Urinary bladder (tissue), 4 donors: ENCODE data around the gene ADARB2. TPM values are rescaled to one million over a fixed set of nuclear protein-coding genes. Genes with fewer than 3 reads are reported as not detected.

Experiments
- DNase-seq: peaks from one replicate; pipeline ENCODE4 v3.0.0-alpha.2; 2015; ENCODE audit errors: extremely low spot score
- H3K27ac ChIP-seq: one replicate; pipeline ENCODE4 v1.5.1; 2013; ENCODE audit warnings: low read depth, mild to moderate bottlenecking, moderate library complexity
- H3K36me3 ChIP-seq: one replicate; pipeline ENCODE4 v1.6.1; 2013; ENCODE audit warnings: mild to moderate bottlenecking, moderate library complexity; ENCODE audit not compliant: insufficient read depth
- H3K4me1 ChIP-seq: one replicate; pipeline ENCODE4 v1.6.1; 2013; ENCODE audit warnings: mild to moderate bottlenecking, moderate library complexity; ENCODE audit not compliant: insufficient read depth
- H3K4me3 ChIP-seq: one replicate; pipeline ENCODE4 v1.5.1; 2013; ENCODE audit warnings: low read depth, low read length
- WGBS: extraction: QIAGEN DNeasy Blood & Tissue Kit; methylation state at CpG from one replicate; pipeline ENCODE4 v1.1.7; 2013; 5-methylcytosine and 5-hydroxymethylcytosine counted together
- polyA plus RNA-seq: library from polyadenylated mRNA; stranded (reverse); fragments of 200-250 nt; gene quantifications from one replicate; pipeline ENCODE4 v1.2.3, GENCODE V29; 2013
- total RNA-seq: library from RNA; depleted of rRNA; stranded (reverse); fragments of >200 nt; gene quantifications from one replicate; pipeline ENCODE4 v1.2.3, GENCODE V29; 2014
- donor health status: healthy with polysubstance abuse.
- donor health status: healthy.

The ADARB2 gene
- total and polyA plus RNA-seq, 2 donors, result 0.26 to 1.0 TPM

GRCh38 chr10:1671366-1672000 is 65.8 kb downstream of the ADARB2 start:
- H3K27ac ChIP-seq, result no peak overlapping the region
- no peaks in the 10 kb centered on the region for H3K36me3 ChIP-seq
- H3K4me1 ChIP-seq, result no peaks in the 10 kb centered on the region
- WGBS, result 89% methylated on average over 20 of the region's 20 CpGs
- no peak for DNase-seq
- no peak overlapping the region for H3K4me3 ChIP-seq

- DNase-seq, result no peak
- Histone ChIP-seq H3K4me1 (no peaks in the 10 kb centered on the region), H3K27ac (no peak overlapping the region), H3K4me3 (no peak overlapping the region), H3K36me3 (no peaks in the 10 kb centered on the region)
- WGBS, result 76% methylated on average over 32 of the region's 32 CpGs
Measured at GRCh38 chr10:1670541-1671365, 66.6 kb downstream of the ADARB2 start.

DNA sequence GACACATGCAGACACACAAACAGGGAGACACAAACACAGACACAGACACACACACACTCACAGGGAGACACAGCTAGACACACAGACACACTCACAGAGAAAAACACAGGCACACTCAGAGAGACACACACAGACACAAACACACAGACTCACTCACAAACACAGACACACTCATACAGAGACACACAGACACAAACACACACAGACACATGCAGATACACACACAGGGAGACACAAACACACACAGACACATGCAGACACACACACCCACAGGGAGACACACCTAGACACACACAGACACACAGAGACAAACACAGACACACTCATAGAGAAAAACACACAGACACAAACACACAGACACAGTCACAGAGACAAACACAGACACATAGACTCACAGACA is 67.9 kb downstream of the ADARB2 start:
- H3K4me3 ChIP-seq, result no peak overlapping the region
- DNase-seq, result no peak
- H3K4me1 ChIP-seq, result no peaks in the 10 kb centered on the region
- no peaks in the 10 kb centered on the region for H3K36me3 ChIP-seq
- H3K27ac ChIP-seq, result no peak overlapping the region

DNA sequence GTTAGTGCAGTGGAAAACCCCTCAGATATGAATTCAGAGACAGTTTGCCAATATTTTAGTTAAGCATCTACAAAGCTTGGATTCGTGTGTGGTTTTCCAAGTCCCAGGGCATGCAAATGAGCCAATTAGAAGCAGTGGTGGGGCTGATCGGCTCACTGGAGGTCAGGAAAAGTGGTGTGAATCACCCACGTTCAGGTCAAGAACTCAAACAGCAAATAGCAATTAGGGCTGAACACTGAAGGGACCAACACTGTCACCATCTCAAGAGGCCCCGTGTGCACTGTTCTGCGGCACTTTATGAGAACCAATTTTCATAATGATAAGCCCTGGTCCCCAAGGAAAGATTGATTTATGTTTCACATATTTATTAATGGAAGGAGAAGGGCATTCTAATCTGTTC is 68.9 kb downstream of the ADARB2 start:
- H3K4me1 ChIP-seq, result no peaks in the 10 kb centered on the region
- 70% methylated on average over 5 of the region's 5 CpGs for WGBS
- DNase-seq, result no peak
- H3K4me3 ChIP-seq, result no peak overlapping the region
- H3K27ac ChIP-seq, result no peak overlapping the region
- no peaks in the 10 kb centered on the region for H3K36me3 ChIP-seq

GRCh38 chr10:1667392-1667791 is 69.9 kb downstream of the ADARB2 start:
- H3K4me3 ChIP-seq, result no peak overlapping the region
- H3K4me1 ChIP-seq, result no peaks in the 10 kb centered on the region
- no peak overlapping the region for H3K27ac ChIP-seq
- H3K36me3 ChIP-seq, result no peaks in the 10 kb centered on the region
- DNase-seq, result no peak

DNA sequence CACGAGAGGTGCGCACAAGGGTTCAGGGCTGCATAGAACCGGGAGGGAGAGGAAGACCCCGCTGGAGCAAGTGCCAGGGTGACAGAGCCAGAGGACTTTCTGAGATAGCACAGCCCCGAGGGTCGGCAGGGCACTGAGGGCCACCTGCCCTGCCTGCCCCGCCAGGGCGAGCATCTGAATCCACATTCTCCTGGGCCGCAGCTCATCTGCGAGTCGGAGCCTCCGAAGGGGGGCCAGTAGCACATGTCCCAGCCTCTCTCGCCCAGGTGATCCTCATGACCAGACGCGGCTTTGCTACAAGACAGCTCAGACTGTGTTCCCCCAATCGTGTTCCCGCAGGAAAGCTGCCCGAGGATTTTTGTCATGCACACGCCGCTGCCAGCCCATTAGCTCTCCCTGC is 71.2 kb downstream of the ADARB2 start:
- DNase-seq, result no peak
- Histone ChIP-seq H3K4me1 (no peaks in the 10 kb centered on the region), H3K36me3 (no peaks in the 10 kb centered on the region), H3K4me3 (no peak overlapping the region), H3K27ac (no peak overlapping the region)
- WGBS, result 91% methylated on average over 20 of the region's 20 CpGs

GRCh38 chr10:1665681-1666080 is 71.6 kb downstream of the ADARB2 start:
- Histone ChIP-seq H3K4me3 (no peak overlapping the region), H3K36me3 (no peaks in the 10 kb centered on the region), H3K27ac (no peak overlapping the region), H3K4me1 (no peaks in the 10 kb centered on the region)
- DNase-seq, result no peak
- 91% methylated on average over 10 of the region's 10 CpGs for WGBS

- Histone ChIP-seq H3K4me1 (no peaks in the 10 kb centered on the region), H3K4me3 (no peak overlapping the region), H3K36me3 (no peaks in the 10 kb centered on the region), H3K27ac (no peak overlapping the region)
- 90% methylated on average over 20 of the region's 20 CpGs for WGBS
- DNase-seq, result no peak
Measured at GRCh38 chr10:1665021-1665661, 72.2 kb downstream of the ADARB2 start.

DNA sequence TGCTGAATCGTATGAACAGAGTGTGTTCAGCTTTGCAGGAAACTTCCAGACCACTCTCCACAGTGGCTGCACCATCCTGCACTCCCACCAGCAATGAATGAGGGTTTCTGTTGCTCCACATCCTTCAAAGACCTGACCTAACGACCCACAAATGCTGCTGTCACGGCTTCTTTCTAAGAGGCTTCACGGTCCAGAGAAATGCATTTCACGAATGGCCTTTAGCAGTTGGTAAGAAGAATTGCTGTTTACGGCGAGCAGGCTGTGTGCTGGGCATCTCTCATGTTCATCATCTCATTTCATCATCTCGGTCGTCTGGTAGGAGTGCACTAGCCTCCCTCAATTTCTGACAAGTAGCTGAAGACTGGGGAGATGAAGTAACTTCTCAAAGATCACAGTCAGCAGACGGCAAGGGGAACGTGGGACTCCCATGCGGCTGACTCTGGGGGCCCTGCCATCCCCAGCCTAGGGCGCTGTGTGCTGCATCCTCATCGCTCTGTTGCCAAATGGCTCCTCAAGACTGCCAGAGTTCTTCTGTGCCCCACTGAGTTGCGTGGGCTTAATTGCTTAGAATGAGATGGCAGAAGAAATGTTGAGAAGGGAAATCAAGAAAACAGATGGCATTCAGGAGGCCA is 72.9 kb downstream of the ADARB2 start:
- no peak overlapping the region for H3K4me3 ChIP-seq
- DNase-seq, result no peak
- WGBS, result 76% methylated on average over 15 of the region's 15 CpGs
- no peaks in the 10 kb centered on the region for H3K36me3 ChIP-seq
- H3K4me1 ChIP-seq, result no peaks in the 10 kb centered on the region
- no peak overlapping the region for H3K27ac ChIP-seq

DNA sequence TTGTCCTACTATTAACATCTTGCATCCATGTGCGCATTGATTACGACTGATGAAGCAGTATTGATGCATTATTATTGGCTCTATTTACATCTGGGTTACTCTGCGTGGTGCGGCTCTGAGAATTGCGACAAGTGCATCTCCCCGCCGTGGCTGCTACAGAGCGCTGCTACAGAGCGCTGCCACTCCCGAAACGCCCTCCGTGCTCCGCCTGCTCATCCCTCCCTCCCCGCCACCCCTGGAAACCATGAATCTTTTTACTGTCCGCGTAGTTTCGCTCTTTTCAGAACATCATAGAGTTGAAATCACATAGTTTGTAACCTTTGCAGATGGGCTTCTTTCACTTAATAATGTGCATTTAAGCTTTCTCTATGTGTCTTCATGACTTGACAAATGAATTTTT is 74.1 kb downstream of the ADARB2 start:
- H3K4me3 ChIP-seq, result no peak overlapping the region
- WGBS, result 94% methylated on average over 17 of the region's 17 CpGs
- H3K27ac ChIP-seq, result no peak overlapping the region
- no peaks in the 10 kb centered on the region for H3K4me1 ChIP-seq
- DNase-seq, result no peak
- H3K36me3 ChIP-seq, result no peaks in the 10 kb centered on the region

GRCh38 chr10:1662438-1663025 is 74.8 kb downstream of the ADARB2 start:
- no peak overlapping the region for H3K27ac ChIP-seq
- H3K4me3 ChIP-seq, result no peak overlapping the region
- H3K4me1 ChIP-seq, result no peaks in the 10 kb centered on the region
- DNase-seq, result no peak
- H3K36me3 ChIP-seq, result no peaks in the 10 kb centered on the region
- WGBS, result 89% methylated on average over 20 of the region's 20 CpGs

DNA sequence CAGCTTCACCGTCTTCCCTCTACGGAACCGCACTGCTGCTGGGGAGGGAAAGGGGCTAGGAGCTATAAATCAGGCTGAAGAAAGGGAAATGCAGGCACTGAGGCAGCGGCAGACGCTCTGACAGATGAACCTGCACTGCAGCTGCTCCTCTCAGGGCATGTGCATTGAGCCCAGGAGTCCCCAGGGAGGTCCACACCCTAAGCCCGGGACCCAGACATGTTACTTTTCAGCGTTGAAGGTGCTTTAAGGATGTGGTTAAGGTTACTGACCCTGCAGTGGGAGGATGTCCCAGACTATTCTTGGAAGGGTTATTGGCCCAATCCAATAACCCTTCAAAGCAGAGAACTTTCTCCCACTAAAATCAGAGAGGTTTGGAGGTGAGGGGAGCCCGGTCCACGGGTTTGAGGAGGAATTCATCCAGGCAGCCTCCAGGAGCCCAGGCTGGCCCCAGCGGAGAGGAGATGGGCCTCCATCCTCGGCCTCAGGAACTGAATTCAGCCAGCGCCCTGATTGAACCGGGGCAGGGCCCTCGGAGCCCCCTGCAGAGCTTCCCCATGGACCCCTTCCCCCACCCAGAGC is 75.4 kb downstream of the ADARB2 start:
- 78% methylated on average over 14 of the region's 14 CpGs for WGBS
- H3K27ac ChIP-seq, result no peak overlapping the region
- H3K36me3 ChIP-seq, result no peaks in the 10 kb centered on the region
- no peak for DNase-seq
- H3K4me3 ChIP-seq, result no peak overlapping the region
- no peaks in the 10 kb centered on the region for H3K4me1 ChIP-seq

DNA sequence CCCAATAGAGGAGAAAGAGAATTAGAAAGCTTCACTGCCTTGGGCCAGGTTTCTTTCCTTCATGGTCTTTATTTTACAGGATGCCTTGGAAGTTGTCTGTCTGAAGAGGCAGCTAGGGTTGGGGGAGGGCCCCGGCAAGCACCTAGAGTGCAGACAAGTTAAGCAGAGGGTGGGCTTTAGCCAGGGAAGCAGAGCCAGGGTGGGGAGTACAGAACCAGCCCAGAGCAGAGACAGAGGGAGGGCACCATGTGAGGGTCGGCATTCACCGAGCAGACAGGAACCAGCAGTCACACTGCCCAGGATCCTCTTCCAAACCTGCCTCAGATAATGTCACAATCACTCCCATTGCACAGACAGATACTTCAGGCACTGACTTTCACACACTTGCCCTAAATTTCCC is 75.9 kb downstream of the ADARB2 start:
- DNase-seq, result no peak
- no peaks in the 10 kb centered on the region for H3K36me3 ChIP-seq
- H3K27ac ChIP-seq, result no peak overlapping the region
- H3K4me3 ChIP-seq, result no peak overlapping the region
- H3K4me1 ChIP-seq, result no peaks in the 10 kb centered on the region
- 94% methylated on average over 3 of the region's 3 CpGs for WGBS
